Measurements from ENCODE around the gene CCDC152.

Gene CCDC152

GRCh38 chr5:42806004-42806700 lies 49.5 kb downstream of the CCDC152 start:
- no peak for TF ChIP-seq ZFX (IDR thresholded peaks at IDR 0.05)
- TF ChIP-seq CTCF (conservative IDR thresholded peaks at IDR 0.05), result no peak
- H3K27ac ChIP-seq, result no peak overlapping the region

- TF ChIP-seq CTCF (conservative IDR thresholded peaks at IDR 0.05) (no peak), ZFX (IDR thresholded peaks at IDR 0.05) (no peak)
- H3K27ac ChIP-seq, result no peak overlapping the region
Measured at GRCh38 chr5:42806701-42807262, 50.2 kb downstream of the CCDC152 start.

- TF ChIP-seq CTCF (conservative IDR thresholded peaks at IDR 0.05) (no peak), ZFX (IDR thresholded peaks at IDR 0.05) (no peak)
Measured at GRCh38 chr5:42807722-42808447, 51.3 kb downstream of the CCDC152 start.

GRCh38 chr5:42808888-42809611 lies 52.4 kb downstream of the CCDC152 start:
- TF ChIP-seq CTCF (conservative IDR thresholded peaks at IDR 0.05) (no peak), ZFX (IDR thresholded peaks at IDR 0.05) (no peak)
- no peak overlapping the region for H3K27ac ChIP-seq

More at GRCh38 chr5:42807722-42808447, 51.3 kb downstream of the CCDC152 start:
- H3K27ac ChIP-seq, result no peak overlapping the region

GRCh38 chr5:42810834-42811590 lies 54.4 kb downstream of the CCDC152 start:
- TF ChIP-seq ZFX (IDR thresholded peaks at IDR 0.05), result no peak
- TF ChIP-seq CTCF (conservative IDR thresholded peaks at IDR 0.05), result no peak
- H3K27ac ChIP-seq, result peak overlapping the region; percentile 44

GRCh38 chr5:42811591-42812446 lies 55.2 kb downstream of the CCDC152 start, which contains the start of gene SELENOP:
SELENOP (minus strand) TSS chr5:42811892; CDS start chr5:42808353, 3,539 bp downstream.
- H3K27ac ChIP-seq, result peak within 1 kb of the TSS; percentile 73
- TF ChIP-seq CTCF (conservative IDR thresholded peaks at IDR 0.05) (no peak), ZFX (IDR thresholded peaks at IDR 0.05) (no peak)

All from C4-2B (cell line).